ENCODE results near the gene CDRT15L2. TPM values are rescaled to one million over a fixed set of nuclear protein-coding genes. Genes with fewer than 3 reads are reported as not detected.

Gene CDRT15L2
- total and polyA plus RNA-seq, 10 of the 15 experiments (the other 5 are each of a cell fraction or from before 2014, with no cell fraction given), result not detected

Small RNAs within 50 kb of the gene (small RNA-seq; reads per million reads assigned to genes)
- gene AC015818.1 (not detected), gene AC087499.1 (not detected), gene AC087499.3 (not detected)

Other genes with a start within 250 kb of the CDRT15L2 start
- 0.11 TPM in 1 of 2 replicates, not detected in the other for gene LGALS9B, start 112.2 kb upstream of the CDRT15L2 start, total RNA-seq (2014; rRNA removed)
- 0.13 and 0.23 TPM in 2 replicates for gene LGALS9B, start 112.2 kb upstream of the CDRT15L2 start, total RNA-seq (2014; rRNA removed; fragmentation: Illumina TruSeq; extraction: Trizol)
- 0.35 and 0.85 TPM in 2 replicates for gene LGALS9B, start 112.2 kb upstream of the CDRT15L2 start, total RNA-seq (2021)
- 0.43 and 0.48 TPM in 2 replicates for gene LGALS9B, start 112.2 kb upstream of the CDRT15L2 start, polyA plus RNA-seq (2011; rRNA removed)
- 0.32 TPM in 1 of 2 replicates, not detected in the other for gene LGALS9B, start 112.2 kb upstream of the CDRT15L2 start, polyA plus RNA-seq (2014; fragmentation: Illumina TruSeq; extraction: Trizol)
- gene LGALS9B, start 112.2 kb upstream of the CDRT15L2 start, polyA plus RNA-seq (2014; fragmentation: Nextera tagmentation; extraction: Ambion mirVana), result under 1 TPM in 1 of 2 experiments, not detected in 1; 0.09 TPM
- 0.43 and 0.61 TPM in 2 replicates for gene LGALS9B, start 112.2 kb upstream of the CDRT15L2 start, polyA plus RNA-seq (2014; rRNA removed)
- gene LGALS9B, start 112.2 kb upstream of the CDRT15L2 start, polyA plus RNA-seq (2016; fragmentation: Nextera tagmentation; extraction: Ambion mirVana), result 1 to 10 TPM in 1 of 2 experiments, under 1 TPM in 1; 0.48 to 1.4 TPM

Data from GM12878 (cell line).